SH-SY5Y (cell line): Measurements from ENCODE around the gene UTS2.

ENCODE experiments used
- GATA2 ChIP-seq: IDR thresholded peaks from 2 replicates; pipeline ENCODE4 v1.6.1; 2011; ENCODE audit warnings: mild to moderate bottlenecking, low read depth, low read length
- GATA3 ChIP-seq: IDR thresholded peaks from 2 replicates; pipeline ENCODE4 v1.6.1; 2011; ENCODE audit warnings: low read depth, mild to moderate bottlenecking, low read length, moderate library complexity

The UTS2 gene, protein sequence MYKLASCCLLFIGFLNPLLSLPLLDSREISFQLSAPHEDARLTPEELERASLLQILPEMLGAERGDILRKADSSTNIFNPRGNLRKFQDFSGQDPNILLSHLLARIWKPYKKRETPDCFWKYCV

GRCh38 chr1:7852804-7853683, at the start of gene UTS2:
Gene UTS2, minus strand, starts transcription at chr1:7853065. Its CDS starts 62 bp downstream, at chr1:7853003.
- no peak for TF ChIP-seq GATA2

DNA sequence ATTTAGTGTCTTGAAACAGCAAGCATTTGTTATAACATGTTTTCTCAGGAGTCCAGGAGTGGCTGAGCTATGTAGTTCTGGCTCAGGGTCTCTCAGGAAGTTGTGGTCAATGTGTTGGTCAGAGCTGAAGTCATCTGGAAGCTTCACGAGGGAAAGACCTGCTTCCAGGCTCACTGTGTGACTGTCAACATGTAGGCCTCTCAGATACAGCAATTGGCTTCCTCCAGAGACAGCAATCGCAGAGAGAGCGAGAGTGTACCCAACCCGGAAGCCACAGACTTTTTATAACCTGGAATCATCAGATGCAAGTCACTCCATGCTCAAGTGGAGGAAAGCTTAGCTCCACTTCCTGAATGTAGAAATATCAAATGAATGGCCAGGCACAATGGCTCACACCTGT, 46.9 kb upstream of the UTS2 start:
- TF ChIP-seq GATA3 (no peak), GATA2 (no peak)

GRCh38 chr1:7898962-7899361, 46.1 kb upstream of the UTS2 start:
- no peak for TF ChIP-seq GATA3
- TF ChIP-seq GATA2, result no peak

DNA sequence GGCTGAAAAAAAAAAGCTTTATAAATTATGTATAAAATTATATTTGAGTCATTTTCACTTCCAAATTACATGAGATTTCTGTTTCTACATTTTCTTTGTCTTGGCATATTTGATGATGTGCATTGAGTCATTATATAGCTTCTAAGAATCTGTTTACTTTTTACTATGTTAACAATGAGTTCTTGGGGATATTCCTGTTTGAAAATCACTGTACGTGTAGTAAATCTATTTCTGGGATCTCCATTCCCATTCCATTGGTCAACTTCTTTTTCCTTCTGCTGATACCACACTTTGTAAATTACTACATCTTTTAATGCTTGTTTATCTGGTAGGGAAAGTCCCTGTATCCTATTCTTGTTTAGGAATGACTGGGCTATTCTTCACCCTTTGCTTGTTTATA, 44.1 kb upstream of the UTS2 start:
- no peak for TF ChIP-seq GATA3
- TF ChIP-seq GATA2, result no peak

DNA sequence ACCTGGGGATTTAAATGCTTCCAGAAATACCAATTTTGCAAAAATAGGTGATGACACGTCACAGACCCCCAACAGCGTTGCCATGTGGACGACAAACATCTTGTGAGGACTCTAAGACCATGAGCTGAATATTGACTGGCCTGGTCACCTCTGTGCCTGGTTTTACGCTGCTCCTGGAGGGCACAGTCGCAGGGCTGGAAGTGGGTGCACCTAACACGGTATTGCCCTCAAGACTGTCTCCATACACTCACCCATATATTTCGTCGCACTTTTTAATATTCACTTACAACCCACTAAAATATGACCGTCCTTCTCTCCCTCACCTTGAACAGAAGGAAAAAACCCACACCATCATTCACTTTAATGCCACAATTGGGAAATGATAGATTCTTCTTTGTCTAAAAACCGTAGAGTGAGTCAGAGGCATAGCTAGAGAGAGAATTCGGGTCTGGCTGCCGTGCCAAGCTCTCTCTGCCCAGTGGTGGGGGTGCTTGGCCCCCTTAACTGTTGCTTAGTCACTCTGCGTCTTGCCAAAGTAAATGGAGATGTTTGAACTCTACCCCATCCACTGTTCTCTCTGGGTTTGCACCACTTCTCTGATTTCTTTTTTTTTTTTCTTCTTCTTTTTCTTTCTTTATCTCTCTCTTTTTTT, 40.8 kb upstream of the UTS2 start:
- no peak for TF ChIP-seq GATA2
- no peak for TF ChIP-seq GATA3

DNA sequence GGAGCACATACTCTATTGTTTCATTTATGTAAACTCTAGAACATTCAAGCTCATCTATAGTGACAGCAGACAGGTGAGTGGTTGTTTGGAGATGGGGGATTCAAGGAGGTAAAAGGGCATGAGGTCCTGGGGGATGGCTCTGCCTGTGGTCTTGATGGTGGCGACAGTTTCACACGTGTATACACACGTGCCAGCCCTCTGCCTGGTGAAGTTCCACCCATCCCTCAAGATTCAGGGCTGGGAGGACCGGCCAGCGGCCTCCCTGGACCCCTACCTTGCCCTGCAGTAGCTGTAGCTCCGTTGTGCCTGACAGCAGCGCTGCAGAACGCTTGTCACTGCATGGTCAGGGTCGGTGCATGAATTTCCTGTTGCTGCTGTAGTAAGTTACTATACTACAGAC, 38.9 kb upstream of the UTS2 start:
- TF ChIP-seq GATA2 (no peak), GATA3 (no peak)

DNA sequence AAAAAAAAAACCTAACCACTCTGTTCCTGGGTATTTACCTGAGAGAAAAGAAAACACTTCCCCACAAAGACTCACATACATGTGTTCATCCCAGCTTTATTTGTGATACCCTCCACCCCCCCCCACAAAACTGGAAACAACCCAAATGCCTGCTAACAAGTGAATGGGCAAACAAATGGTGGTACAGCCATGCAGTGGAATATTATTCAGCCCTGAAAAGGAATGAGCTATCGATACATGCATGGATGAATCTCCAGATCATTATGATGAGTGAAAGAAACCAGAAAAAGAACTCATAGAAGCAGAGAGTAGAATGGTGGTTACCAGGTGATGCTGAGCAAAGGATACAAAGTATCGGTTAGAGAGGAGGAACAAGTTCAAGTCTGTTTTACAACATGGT, 38.0 kb upstream of the UTS2 start:
- TF ChIP-seq GATA3, result no peak
- no peak for TF ChIP-seq GATA2

- TF ChIP-seq GATA3, result no peak
- no peak for TF ChIP-seq GATA2
Observed at GRCh38 chr1:7888248-7889081, 35.6 kb upstream of the UTS2 start.

DNA sequence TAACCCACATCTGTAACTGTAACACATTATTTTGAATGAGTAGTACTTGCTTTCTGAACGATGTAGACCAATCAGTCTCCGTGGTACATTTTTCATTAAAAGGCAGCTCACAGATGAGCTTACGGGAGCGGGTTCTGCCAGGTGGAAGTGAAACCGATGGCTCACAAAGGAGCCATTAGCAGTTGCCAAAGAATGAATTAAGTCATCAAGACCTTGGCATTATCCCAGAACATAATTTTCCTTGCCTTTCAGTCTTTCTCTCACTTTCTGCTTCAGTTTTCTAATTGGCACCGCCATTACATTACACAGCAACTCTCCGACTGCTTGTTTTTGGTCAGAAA, 33.5 kb upstream of the UTS2 start:
- TF ChIP-seq GATA2 (no peak), GATA3 (no peak)

DNA sequence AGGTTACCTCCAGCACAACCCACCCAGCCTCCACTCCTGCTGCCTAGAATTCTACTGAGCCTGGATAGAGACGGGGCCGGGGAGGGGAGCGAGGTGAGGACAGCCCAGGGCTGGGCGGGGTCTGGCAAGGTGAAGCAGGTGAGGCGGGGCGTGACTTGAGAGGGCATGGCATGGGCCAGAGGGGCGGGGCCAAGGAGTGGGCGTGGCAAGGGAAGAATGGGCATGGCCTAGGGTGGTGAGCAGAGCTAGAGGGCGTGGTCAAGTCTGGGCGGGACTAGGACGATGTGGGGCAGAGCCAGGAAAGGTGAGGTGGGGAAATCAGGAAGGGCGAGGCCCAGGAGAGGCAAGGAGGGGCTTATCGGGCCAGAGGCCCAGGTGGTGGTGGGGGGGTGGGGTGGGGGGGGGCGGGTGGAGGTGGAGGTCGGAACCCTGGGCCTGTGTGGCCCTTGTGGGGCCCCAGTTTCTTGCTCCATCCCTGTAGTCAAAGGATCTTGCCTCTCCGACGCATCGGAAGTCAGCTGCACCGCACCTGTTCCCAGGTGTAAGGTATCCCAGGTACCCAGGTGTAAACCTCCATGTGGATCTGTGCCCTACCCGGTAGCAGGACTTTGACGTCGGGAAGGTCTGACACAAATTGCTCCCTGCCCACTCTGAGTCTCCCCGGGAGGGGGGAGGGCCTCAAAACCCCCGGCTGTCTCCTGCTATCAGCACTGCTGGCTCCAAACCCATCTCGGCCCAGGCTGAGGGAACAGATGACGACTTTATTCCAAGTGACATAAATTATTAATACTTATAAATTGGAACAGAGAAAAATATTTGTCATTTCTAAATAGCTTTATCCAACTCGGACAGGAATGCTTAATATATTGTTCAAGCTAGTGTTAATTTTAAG, 32.9 kb upstream of the UTS2 start:
- TF ChIP-seq GATA3 (no peak), GATA2 (no peak)

GRCh38 chr1:7884757-7885156, 31.9 kb upstream of the UTS2 start:
- TF ChIP-seq GATA2 (no peak), GATA3 (no peak)

DNA sequence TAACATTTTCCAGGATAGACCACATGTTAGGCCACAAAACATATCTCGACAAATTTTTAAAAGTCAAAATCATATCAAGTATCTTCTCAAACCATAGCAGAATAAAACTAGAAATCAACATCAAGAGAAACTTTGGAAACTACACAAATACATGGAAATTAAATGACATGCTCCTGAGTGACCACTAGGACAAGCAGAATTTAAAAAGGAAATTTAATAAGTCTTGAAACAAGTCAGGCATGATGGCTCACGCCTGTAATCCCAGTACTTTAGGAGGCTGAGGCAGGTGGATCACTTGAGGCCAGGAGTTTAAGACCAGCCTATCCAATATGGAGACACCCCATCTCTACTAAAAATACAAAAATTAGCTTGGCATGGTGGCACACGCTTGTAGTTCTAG, 26.4 kb upstream of the UTS2 start:
- TF ChIP-seq GATA3, result no peak
- TF ChIP-seq GATA2, result no peak

DNA sequence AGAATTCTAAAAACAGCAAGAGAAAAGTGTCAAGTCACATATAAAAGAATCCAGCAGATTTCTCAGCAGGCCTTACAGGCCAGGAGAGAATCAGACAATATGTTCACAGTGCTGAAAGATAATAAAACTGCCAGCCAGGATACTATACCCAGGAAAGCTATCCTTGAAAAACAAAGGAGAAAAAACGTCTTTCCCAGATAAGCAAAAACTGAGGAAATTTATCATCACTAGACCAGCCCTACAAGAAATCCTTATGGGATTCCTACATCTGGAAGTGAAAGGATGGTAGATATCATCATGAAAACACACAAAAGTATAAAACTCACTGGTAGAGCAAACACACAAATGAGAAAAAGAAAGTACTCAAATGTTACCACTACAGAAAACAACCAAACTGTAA, 25.2 kb upstream of the UTS2 start:
- TF ChIP-seq GATA2 (no peak), GATA3 (no peak)
